Activated CD8-positive, alpha-beta memory T cell treated with anti-CD3 and anti-CD28 coated beads, Interleukin-2, amount 50 U/mL, for 1 hour (primary cell): ENCODE data around the gene GCNT1.
"Not testable (repeated sequence)": the region's sequence is repeated elsewhere in the genome, so short reads cannot be mapped to it uniquely, and the experiment has no call there.

Experiments used
- DNase-seq: peaks from one replicate; pipeline ENCODE4 v3.0.0-alpha.2; 2020; ENCODE audit errors: extremely low read depth

The GCNT1 gene

DNA sequence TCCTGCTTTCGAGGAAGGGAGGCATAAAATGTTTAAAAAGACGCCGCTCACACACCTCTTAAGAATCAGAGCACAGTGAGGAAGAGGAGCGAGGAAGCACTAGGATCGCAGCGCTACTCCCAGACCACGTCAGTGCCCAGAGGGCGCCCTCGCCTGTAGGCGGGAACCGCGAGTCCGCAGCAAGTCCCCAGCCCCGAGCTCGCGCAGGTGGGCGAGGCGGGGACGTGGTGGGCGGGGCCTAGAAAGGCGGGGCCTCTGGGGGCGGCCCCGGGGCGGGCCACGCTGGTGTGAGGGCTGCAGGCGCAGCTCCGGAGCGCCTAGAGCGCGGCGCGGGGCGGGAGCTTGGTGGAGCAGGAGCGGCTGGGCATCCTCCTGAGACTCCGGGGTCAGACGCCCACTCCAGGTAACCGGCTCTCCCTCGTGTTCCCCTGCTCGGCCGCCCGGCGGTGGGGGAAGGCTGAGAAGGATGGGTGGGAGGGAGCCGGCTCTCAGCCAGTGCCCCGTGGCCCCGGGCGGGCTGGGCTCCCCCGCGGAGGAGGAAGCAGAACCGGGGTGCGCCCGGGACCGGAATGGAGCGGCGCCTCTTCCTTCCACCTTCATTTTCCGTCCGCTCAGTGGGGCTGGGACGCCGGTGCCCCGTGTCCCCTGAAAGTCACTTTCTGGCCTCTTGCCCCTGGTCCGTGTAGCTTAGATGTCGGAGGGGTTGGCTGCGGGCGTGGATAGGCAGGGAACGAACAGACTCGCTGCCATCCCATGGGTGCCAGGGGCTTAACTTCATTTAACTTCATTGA lies at the start of gene GCNT1:
TSS of gene GCNT1 (plus strand) at position 280 of the 791 bp plus-strand sequence. CDS start 43,200 bp downstream, outside the sequence.
- DNase-seq, result peak; percentile 45

DNA sequence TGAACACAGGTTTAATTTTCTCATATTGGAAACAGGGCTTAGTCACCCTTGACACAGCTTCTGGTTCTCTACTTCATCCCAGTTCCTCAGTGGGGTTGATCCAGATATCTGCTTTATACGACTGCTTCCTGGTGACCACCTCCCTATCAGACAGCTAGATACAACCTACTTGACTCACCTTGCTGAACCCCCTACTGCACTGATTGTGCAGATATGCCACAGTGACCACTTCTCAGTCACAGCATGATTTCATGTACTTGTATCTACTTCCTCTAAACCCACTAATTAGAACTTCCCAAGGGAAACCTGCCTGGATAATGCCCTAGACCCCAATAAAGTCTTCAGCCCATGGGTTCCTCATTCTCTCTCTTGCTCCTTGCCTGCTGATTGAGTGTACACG lies 46.3 kb upstream of the GCNT1 start:
- no peak for DNase-seq

DNA sequence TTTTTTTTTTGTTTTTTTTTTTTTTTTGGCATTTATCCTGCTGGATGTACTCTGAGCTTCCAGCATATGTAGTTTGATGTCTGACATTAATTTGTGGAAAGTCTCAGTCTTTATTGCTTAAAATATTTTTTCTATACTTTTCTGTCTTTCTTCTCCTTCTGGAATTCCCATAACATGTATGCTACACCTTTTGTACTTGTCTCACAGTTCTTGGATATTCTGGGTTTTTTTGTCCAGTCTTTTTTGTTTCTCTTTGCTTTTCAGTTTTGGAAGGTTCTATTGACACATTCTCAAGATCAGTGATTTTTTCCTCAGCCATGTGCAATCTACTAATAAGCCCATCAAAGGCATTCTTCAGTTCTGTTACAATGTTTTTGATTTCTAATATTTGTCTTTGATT lies 45.3 kb upstream of the GCNT1 start:
- DNase-seq, result no peak

DNA sequence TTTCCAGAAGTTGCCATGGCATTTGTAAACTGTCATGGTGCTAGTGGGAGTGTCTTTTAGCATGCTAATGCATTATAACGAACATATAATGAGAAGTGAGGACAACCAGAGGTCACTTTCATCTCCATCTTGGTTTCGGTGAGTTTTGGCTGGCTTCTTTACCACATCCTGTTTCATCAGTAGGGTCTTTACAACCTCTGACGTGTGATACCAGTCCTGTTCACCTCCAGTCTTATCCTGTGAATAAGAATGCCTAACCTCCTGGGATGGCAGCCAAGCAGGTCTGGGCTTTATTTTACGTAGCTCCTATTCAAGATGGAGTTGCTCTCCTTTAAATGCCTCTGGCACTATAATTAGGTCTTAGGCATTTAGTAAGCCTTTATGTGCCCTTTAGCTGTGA lies 44.3 kb upstream of the GCNT1 start:
- no peak for DNase-seq

DNA sequence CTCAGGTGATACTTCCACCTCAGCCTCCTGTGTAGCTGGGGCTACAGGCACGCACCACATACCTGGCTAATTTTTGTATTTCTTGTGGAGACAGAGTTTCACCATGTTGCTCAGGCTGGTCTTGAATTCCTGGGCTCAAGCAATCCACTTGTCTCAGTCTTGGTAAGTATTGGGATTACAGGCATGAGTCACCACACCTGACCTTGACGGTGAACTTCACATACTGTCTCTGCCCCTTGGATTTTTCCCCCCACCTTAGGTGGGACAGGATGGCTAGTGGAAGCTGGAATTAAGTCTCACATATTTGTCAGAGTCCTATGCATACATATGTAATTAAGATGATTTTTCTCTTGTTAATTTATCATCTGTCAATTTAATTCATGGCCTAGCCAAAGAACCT lies 43.8 kb upstream of the GCNT1 start:
- DNase-seq, result no peak

DNA sequence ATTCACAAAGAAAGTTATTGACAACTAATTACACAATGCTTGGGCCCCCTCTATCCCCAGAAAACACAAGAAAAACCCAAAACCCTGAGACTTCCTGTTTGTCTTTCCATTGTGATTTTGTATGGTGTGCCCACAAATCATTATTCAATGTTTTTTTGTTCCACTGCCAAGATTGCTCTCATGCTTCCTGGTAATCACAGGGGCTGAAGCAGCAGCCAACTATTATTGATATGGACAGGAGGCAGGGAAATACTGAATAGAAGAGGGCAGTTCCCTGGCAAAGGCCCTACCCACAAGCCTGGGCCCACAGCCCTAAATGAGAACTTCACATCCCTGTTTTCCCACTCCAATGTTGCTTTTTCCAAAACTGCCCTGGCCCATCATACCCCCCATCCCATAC lies 43.3 kb upstream of the GCNT1 start:
- DNase-seq, result no peak

DNA sequence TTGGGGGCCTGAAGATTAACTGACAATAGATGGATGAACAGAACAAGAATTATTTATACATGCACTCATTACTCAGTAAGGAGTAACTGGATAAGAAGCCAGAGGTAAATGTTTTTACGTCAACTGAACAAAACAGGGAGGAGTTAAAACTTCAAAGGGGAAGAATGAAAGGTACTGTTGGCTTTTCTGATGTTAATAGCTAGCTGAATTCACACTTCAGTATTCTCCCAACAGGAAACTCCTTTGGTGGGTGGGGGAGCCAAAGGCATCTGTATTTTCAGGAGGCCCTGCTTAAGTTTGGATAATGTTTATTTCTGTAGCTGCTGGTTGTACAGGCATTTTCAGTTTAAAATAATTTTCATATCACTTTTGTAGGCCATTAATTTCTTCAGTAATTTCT lies 41.6 kb upstream of the GCNT1 start:
- no peak for DNase-seq

DNA sequence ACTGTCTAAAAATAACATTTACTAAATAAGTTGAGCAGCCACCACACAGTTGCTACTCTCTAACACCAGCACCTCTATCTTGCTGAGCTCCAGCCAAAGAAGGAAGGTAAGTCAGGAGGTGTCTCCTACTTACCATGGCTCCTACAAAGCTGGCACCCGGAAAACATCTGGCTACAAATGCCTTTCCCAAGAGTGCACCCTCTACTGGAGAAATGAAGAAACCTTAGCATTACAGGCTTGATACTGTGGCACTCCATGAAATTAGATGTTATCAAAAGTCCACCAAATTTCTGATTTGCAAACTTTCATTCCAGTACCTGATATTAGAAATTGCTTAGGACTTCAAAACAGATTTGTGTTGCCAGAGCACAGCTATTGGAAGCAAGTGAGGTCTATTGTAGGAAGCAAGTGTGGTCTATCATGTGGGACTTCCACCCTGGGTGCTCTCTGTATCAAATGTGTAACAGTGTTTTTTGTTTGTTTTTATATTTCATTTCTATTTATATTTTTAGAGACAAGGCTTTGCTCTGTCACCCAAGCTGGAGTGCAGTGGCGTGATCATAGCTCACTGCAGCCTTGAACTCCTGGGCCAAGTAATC lies 39.1 kb upstream of the GCNT1 start:
- no peak for DNase-seq

DNA sequence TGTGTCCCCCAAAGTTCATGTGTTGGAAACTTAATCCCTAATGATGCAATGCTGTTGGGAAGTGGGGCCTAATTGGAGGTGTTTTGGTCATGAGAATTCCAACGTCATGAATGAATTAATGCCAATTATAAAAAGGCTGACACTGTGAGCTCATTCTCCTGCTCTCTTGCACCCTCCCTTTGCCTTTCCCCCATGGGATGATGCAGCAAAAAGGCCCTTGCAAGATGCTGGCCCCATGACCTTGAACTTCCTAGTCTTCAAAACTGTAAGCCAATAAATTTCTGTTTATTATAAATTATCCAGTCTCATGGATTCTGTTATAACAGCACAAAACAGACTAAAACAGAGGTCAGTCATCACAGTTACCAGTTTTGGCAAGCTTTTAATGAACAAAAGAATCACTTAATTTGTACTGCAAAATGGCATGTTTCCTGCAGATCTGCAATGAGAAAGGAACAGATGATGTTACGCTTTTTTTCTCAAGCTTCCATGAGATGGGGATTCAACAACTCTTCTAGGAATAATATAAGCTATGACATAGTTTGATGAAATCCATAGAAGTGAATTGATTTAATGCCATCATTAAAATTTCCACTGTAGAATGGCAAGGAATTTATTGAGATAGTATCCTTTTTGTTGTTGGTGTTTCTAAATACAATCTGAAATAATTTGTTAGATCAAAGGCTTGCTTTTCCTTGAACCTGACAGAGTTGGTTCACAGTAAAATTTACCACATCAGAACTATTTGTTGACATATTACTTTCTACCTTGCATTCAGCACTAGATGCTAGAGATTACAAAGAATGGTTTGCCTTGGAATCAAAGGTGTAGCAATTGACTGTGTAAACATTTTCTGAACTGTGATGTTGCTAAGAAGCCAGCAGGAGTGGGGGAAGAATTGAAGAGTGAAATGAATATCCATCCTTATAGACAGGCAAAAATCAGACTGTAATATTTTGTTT lies 35.5 kb upstream of the GCNT1 start:
- DNase-seq, result no peak

DNA sequence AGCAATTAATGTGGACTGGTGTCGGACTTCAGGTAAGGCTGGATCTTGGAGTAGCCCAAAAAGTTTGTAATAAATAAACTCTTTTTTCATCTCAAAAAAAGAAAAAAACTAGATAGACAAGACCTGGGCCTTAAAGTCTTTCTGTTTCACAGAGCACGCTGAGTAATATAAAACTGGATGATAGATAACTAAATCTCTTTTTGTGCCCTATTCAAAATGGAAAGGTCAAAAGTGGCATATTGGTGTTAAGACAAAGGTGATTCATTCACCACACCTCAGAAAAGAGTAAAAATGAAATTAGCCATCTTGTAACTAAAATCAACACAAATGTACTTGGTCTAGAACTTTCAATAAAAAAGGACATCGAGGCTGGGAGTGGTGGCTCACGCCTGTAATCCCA lies 34.5 kb upstream of the GCNT1 start:
- DNase-seq, result no peak

DNA sequence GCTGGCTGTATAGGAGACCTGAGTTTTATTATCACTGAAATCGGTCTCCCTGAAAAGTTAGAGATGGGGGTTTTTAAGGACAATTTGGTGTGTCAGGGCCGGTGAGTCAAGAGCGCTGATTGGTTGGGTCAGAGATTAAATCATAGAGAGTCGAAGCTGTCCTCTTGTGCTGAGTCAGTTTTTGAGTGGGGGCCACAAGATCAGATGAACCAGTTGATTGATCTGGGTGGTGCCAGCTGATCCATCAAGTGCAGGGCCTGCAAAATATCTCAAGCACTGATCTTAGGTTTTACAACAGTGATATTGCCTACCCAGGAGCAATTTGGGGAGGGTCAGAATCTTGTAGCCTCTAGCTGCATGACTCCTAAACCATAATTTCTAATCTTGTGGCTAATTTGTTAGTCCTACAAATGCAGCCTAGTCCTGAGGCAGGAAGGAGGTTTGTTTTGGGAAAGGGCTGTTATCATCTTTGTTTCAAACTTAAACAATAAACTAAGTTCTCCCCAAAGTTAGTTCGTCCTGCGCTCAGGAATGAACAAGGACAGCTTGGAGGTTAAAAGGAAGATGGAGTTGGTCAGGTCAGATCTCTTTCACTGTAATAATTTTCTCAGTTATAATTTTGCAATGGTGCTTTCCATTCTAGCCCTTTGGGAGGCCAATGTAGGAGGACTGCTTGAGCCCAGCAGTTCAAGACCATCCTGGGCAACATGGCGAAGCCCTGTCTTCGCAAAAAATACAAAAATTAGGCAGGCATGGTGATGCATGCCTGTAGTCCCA lies 33.1 kb upstream of the GCNT1 start:
- no peak for DNase-seq

DNA sequence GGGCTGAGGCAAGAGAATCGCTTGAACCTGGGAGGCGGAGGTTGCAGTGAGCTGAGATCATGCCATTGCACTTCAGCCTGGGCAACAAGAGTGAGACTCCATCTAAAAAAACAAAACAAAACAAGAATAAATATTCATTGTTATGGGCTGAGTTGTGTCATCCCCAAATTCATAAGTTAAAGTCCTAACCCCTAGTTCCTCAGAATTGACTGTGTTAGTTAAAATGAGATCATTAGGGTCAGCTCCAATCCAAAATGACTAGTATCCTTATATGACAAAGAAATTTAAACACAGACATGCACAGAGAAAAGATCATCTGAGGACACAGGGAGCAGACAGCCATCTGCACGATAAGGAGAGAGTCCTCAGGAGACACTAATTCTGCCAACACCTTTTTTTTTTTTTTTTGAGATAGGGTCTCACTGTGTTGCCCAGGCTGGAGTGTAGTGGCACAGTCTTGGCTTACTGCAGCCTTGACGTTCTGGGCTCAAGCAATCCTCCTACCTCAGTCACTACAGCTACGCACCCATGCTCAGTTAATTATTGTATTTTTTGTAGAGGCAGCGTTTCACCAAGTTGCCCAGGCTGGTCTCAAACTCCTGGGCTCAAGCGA lies 32.1 kb upstream of the GCNT1 start:
- no peak for DNase-seq

DNA sequence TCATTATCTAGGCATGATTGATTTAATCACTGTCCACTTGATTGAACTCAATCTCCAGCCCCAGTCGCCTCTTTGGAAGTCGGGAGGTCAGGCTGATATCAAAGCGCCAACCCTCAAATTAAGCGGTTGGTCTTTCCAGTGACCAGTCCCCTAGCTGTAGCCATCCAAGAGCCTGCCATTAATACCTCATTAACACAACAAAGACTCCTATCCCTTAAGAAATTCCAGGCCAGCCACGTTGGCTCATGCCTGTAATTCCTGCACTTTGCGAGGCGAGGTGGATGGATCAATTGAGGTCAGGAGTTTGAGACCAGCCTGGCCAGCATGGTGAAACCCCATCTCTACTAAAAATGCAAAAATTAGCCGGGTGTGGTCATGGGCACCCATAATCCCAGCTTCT lies 27.4 kb upstream of the GCNT1 start:
- no peak for DNase-seq

DNA sequence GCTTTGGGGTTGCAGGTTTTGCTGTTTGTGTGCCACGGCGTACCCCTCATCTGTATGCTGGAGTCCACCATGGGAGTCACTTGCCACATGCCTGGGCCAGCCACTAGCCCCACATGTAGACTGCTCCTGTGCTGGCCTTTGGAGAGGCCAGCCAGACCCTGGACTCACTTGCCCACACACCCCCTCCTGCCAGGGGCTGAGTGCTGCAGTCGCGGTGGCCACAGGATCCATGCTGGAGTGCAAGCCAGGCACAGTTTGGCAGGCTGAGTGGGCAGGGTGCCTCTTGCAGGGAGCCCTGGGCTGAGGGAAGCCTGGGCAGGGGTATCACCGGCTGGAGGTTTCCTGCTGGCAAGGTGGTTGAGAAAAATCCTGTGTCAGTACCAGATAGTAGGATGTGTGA lies 25.6 kb upstream of the GCNT1 start:
- no peak for DNase-seq

DNA sequence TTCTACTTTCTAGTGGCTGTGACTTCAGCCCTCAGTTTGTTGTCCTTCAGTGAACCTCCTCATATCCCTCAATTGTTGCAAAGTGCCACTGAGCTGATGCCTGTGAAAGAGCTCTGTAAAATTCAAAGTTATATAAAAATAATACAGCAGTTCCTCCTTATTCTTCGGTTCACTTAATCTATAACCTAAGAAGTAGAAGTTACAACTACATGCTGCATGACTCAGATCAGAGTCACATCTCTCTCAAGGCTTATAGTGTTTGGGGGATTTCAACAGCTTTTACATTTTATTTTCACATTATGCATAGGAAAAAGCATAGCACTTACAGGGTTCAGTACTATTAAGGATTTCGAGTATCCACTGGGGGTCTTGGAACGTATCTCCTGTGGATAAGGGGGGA lies 25.1 kb upstream of the GCNT1 start:
- DNase-seq, result no peak

DNA sequence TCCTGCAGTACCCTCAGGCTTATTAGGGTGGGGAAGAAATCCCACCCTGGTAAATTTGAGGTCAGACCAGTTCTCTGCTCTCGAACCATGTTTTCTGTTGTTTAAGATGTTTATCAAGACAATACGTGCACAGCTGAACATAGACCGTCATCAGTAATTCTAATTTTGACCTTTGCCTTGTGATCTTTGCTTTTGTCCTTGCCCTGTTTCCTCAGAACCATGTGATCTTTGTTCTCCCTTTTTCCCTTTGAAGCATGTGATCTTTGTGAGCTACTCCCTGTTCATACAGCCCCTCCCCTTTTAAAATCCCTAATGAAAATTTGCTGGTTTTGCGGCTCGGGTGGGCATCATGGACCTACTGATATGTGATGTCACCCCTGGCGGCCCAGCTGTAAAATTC lies 24.1 kb upstream of the GCNT1 start:
- DNase-seq, result not testable (repeated sequence)

DNA sequence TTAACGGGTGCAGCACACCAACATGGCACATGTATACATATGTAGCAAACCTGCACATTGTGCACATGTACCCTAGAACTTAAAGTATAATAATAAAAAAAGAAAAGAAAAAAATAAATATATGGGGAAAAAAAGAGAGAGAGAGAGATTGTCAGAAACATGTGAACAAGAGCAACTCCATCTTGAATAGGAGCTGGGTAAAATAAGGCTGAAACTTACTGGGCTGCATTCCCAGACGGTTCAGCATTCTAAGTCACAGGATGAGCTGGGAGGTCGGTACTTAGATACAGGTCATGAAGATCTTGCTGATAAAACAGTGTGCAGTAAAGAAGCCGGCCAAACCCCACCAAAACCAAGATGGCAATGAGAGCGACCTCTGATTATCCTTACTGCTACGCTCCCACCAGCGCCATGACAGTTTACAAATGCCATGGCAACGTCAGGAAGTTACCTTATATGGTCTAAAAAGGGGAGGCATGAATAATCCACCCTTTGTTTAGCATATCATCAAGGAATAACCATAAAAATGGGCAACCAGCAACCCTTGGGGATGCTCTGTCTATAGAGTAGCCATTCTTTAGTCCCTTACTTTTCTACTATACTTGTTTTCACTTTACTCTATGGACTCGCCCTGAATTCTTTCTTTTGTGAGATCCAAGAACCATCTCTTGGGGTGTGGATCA lies 21.8 kb upstream of the GCNT1 start:
- DNase-seq, result not testable (repeated sequence)

DNA sequence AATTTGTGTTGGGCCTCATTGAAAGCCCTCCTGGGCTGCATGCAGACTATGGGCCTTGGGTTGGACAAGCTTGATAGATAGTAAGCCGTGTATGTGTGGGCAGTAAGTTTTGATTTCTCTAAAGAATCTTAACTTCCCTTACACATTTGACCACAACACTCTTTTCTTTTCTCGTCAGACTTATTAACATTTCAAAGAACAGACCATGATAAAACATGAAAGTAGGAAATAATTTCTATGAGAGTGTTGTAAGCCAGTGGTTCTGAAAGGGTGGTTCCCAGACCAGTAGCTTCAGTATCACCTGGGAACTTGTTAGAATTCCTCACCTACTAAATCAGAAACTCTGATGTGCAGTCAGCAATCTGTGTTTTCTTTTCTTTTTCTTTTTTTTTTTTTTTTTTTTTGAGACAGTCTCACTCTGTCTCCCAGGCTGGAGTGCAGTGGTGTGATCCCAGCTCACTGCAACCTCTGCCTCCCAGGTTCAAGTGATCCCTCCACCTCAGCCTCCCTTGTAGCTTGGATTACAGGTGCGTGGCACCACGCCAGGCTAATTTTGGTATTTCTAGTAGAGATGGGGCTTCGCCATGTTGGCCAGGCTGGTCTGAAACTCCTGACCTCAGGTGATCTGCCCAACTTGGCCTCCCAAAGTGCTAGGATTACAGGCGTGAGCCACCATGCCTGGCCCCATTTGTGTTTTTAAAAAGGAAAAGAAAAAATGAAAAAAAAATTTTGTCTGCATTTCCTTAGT lies 20.0 kb upstream of the GCNT1 start:
- no peak for DNase-seq

DNA sequence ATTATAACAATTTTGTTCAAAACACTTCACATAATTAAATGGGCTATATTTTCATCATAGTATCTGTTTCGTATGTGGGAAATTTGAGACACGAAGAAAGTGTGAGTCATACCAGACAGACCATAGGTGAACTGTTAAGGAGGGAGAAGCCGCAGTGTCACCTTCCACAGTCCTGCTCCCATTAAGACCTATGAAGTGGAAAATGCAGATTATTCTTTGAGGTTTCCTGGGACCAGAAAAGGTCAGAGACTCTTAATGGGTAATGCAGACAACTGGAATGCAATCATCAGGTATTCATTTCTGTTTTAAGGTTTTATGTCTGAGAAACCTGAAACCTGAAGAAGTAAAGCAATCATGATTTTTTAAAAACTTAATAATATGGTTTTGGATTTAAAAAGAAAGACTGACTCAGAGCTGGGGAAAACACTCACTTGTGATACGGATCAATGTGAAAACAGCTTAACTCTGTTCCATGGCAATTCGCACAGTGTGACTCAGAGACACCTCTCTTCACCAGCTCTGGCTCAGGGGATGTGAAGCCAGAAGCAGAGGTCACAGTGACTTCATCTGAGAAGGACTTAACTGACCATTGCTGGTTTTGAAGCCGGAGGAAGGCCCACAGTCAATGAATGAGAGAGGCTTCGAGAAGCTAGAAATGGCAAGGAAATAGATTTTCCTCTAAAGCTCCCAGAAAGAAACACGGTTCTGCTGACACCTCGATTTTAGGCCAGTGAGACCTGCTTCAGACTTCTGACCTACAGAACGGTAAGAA lies 17.2 kb upstream of the GCNT1 start:
- DNase-seq, result no peak
